Measurements from ENCODE around the gene PPP2R5C. TPM values are rescaled to one million over a fixed set of nuclear protein-coding genes. Genes with fewer than 3 reads are reported as not detected.

The PPP2R5C gene
- polyA plus RNA-seq, 3 donors = 61.9 to 72.5 (median 64.0) TPM

DNA sequence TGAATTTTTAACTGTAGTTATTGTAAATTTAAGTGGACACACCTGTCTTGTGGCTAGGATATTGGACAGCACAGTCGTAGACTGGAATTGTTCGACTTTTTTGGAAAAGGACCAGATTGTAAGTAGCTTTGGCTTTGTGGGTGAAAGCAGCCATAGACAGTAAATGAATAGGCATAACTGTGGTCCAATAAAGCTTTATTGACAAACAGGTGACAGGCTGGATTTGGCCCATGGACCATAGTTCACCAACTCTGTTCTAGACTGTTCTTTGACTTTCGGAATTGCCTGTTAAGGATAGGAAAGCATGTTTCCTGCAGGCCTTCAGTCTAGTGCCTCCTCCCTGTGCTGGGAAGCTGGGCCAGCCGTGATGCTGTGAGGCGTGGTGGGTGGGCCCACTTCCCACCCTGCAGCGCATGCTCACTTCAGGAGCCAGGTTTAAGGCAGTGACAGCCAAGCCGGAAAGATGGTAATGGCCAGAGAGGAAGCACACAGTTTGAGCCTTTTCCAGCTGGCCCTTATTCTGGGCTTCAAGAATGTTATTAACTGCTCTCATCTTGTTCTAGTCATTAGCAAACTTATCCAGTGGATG is 51.8 kb downstream of the PPP2R5C start:
- H3K4me3 ChIP-seq (replicated peaks in 1 of 3; ENCODE audit: low read depth in 2 of 3, low read length in 3 of 3) = no peak overlapping the region
- H3K27ac ChIP-seq (ENCODE audit: low read depth in 1 of 2, low read length in 2 of 2) = peak overlapping the region in 1 of 2 donors; percentile 99
- intact Hi-C loops (cut with micrococcal nuclease) = loop anchor here in 1 of 2 donors (5.0 kb wide), 1 partner anchor 106 kb away; no protein-coding TSS in a partner anchor

GRCh38 chr14:101813833-101814232 is 52.3 kb downstream of the PPP2R5C start:
- H3K27me3 Mint-ChIP-seq (ENCODE audit: low read depth in 3 of 3) = peaks cover 0 to 1% (median 0%) of the 10 kb centered on the region in 3 donors
- H3K4me2 ChIP-seq (replicated peaks; ENCODE audit: extremely low read depth, low read length, poor library complexity, severe bottlenecking) = no peak overlapping the region
- peaks cover 12 to 17% of the 10 kb centered on the region in 2 donors for H3K36me3 ChIP-seq (replicated peaks in 1 of 2; ENCODE audit: control insufficient read depth in 1 of 2, insufficient read depth in 2 of 2, low read length in 2 of 2)
- peaks cover 37 to 49% of the 10 kb centered on the region in 2 donors for H3K36me3 Mint-ChIP-seq
- H3K9ac ChIP-seq (ENCODE audit: insufficient read depth, low read length, poor library complexity, severe bottlenecking) = no peak overlapping the region
- no peak overlapping the region for H3K4me3 ChIP-seq (replicated peaks in 1 of 3; ENCODE audit: low read depth in 2 of 3, low read length in 3 of 3)
- H3K27me3 ChIP-seq (ENCODE audit: control insufficient read depth in 2 of 2, insufficient read depth in 2 of 2, low read length in 2 of 2) = no peaks in the 10 kb centered on the region
- H3K4me1 ChIP-seq (ENCODE audit: control insufficient read depth in 1 of 2, insufficient read depth in 2 of 2, low read length in 2 of 2) = peaks cover 12 to 26% of the 10 kb centered on the region in 2 donors
- H4K20me1 ChIP-seq (ENCODE audit: insufficient read depth, low read length) = peaks cover 26% of the 10 kb centered on the region
- TF ChIP-seq, protein P1, sequence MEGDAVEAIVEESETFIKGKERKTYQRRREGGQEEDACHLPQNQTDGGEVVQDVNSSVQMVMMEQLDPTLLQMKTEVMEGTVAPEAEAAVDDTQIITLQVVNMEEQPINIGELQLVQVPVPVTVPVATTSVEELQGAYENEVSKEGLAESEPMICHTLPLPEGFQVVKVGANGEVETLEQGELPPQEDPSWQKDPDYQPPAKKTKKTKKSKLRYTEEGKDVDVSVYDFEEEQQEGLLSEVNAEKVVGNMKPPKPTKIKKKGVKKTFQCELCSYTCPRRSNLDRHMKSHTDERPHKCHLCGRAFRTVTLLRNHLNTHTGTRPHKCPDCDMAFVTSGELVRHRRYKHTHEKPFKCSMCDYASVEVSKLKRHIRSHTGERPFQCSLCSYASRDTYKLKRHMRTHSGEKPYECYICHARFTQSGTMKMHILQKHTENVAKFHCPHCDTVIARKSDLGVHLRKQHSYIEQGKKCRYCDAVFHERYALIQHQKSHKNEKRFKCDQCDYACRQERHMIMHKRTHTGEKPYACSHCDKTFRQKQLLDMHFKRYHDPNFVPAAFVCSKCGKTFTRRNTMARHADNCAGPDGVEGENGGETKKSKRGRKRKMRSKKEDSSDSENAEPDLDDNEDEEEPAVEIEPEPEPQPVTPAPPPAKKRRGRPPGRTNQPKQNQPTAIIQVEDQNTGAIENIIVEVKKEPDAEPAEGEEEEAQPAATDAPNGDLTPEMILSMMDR (IDR thresholded peaks at IDR 0.05) = no peak
- peaks cover 86% of the 10 kb centered on the region for H3K79me2 ChIP-seq (ENCODE audit: insufficient read depth, low read length)
- H3K9me3 Mint-ChIP-seq = no peaks in the 10 kb centered on the region
- no peak overlapping the region for H2AFZ ChIP-seq (ENCODE audit: insufficient read depth, low read depth, low read length, poor library complexity, severe bottlenecking)
- no peak for DNase-seq
- peak overlapping the region in 1 of 2 donors; percentile 99 for H3K27ac ChIP-seq (ENCODE audit: low read depth in 1 of 2, low read length in 2 of 2)
- no CpG with 5 or more reads among the region's 1 CpG for WGBS (ENCODE audit: insufficient coverage)
- no peaks in the 10 kb centered on the region for H3K9me3 ChIP-seq (replicated peaks in 1 of 2; ENCODE audit: control insufficient read depth in 1 of 2, insufficient read depth in 1 of 2, low read length in 2 of 2)
- peak overlapping the region in 4 of 7 donors; percentile 22 to 63 (median 36) for H3K27ac Mint-ChIP-seq
- no peak overlapping the region for H3K4me3 Mint-ChIP-seq
- intact Hi-C loops (cut with micrococcal nuclease) = loop anchor here in 1 of 2 donors (5.0 kb wide), 1 partner anchor 107 kb away; no protein-coding TSS in a partner anchor
- peaks cover 38% of the 10 kb centered on the region for H3K4me1 Mint-ChIP-seq

More for the DNA sequence above, 51.8 kb downstream of the PPP2R5C start:
- DNase-seq = no peak
- Mint-ChIP-seq H3K4me3 (no peak overlapping the region), H3K27ac (peak overlapping the region in 5 of 7 donors; percentile 33 to 67 (median 40)), H3K4me1 (peaks cover 37% of the 10 kb centered on the region), H3K36me3 (peaks cover 36 to 47% of the 10 kb centered on the region in 2 donors), H3K9me3 (no peaks in the 10 kb centered on the region), H3K27me3 (ENCODE audit: low read depth in 3 of 3) (peaks cover 0 to 1% (median 0%) of the 10 kb centered on the region in 3 donors)
- TF ChIP-seq, protein P1 (IDR thresholded peaks at IDR 0.05) = no peak
- Histone ChIP-seq H2AFZ (ENCODE audit: insufficient read depth, low read depth, low read length, poor library complexity, severe bottlenecking) (no peak overlapping the region), H3K9ac (ENCODE audit: insufficient read depth, low read length, poor library complexity, severe bottlenecking) (no peak overlapping the region), H3K79me2 (ENCODE audit: insufficient read depth, low read length) (peaks cover 80% of the 10 kb centered on the region), H3K27me3 (ENCODE audit: control insufficient read depth in 2 of 2, insufficient read depth in 2 of 2, low read length in 2 of 2) (no peaks in the 10 kb centered on the region), H3K4me2 (replicated peaks; ENCODE audit: extremely low read depth, low read length, poor library complexity, severe bottlenecking) (no peak overlapping the region), H3K9me3 (replicated peaks in 1 of 2; ENCODE audit: control insufficient read depth in 1 of 2, insufficient read depth in 1 of 2, low read length in 2 of 2) (no peaks in the 10 kb centered on the region), H3K36me3 (replicated peaks in 1 of 2; ENCODE audit: control insufficient read depth in 1 of 2, insufficient read depth in 2 of 2, low read length in 2 of 2) (peaks cover 11 to 16% of the 10 kb centered on the region in 2 donors), H4K20me1 (ENCODE audit: insufficient read depth, low read length) (peaks cover 26% of the 10 kb centered on the region), H3K4me1 (ENCODE audit: control insufficient read depth in 1 of 2, insufficient read depth in 2 of 2, low read length in 2 of 2) (peaks cover 12 to 24% of the 10 kb centered on the region in 2 donors)
- 97% methylated on average over 7 of the region's 7 CpGs for WGBS (ENCODE audit: insufficient coverage)

All from CD14-positive monocyte (primary cell).